ENCODE measurements around the gene MEGF11.

MEGF11 gene

DNA sequence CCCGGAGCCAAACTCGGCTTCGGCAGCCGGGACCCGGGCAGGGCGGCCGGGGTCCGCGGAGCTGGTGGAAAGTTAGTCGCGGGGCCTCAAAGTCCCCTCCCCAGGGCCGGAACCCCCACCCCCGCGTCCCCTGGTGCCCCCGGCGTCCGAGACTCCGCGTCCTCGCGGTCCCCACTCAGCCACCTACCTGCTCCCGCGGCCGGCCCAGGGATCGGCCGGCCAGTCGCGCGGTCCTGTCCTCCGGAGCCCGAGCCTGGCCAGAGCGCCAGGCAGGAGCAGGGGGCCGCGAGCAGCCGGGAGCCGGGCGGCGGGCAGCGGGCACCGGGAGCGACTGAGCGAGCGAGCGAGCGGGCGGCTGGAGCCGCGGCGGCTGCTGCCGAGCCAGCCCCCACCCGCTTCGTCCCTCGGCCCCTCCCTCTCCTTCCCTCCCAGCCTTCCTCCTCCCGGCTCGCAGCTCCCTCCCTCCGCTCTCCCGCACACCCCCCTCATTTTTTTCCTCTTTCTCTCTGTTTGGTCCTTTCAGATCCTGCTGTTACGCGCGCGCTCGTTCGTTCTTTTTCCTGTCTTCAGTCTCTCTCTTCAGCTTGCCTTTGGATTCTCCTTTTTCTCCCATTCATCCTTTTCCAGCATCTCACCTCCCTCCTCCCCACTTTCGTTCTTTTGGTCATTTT is at the start of gene MEGF11:
MEGF11 (minus strand) TSS at position 333 of the 671 bp plus-strand sequence. CDS start 125,347 bp downstream, outside the sequence.
- DNase-seq, result peak; percentile 29

DNA sequence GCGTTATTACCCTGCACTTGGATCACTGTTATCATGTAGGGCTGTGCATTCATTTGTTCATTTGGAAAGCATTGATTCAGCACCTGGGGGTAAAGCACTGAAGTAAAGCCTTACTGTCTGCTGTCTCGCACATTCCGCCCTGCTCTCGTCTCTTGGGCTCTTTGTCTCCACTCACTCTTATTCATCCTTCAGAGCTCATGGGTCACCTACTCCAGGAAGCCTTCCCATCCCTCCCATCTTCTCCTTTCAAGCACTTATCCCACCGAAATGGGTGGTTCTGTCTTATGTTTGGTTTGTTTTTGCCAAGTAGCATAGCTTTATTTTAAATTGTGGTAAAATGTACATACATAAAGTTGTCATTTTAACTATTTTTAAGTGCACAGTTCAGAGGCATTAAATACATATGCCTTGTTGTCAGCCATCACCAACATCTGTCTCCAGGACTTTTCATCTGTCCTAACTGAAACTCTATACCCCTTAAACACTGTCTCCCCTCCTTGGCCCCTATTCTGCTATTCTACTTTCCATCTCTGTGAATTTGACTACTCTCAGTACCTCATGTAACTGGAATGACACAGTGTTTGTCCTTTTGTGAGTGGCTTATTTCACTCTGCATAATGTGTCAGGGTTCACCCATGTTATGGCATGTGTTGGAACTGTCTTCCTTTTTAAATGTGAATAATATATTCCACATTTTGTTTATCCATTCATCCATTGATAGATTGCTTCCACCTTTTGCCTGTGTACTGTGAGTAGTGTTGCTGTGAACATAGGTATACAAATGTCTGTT is 49.1 kb upstream of the MEGF11 start:
- no peak for DNase-seq

DNA sequence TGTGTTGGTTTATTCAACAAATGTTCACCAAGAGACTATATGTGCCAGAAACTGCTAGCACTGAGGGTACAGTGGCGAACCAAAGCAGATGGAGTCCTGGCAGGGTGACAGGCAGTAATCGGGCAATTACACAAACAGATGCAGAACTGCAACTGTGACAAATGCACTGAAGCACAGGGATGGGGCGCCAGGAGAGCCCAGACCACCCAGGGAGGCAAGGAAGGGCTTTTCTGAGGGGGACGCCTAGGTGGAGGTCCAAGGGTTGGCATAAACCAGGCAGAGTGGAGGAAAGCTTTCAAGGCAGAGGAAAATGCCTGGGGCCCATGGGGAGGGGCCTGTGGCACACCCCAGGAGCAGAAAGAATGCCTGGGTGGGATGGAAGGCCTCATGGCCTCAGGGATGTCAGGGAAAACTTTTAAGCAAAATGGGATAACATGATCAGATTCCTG is 45.3 kb upstream of the MEGF11 start:
- no peak for DNase-seq

DNA sequence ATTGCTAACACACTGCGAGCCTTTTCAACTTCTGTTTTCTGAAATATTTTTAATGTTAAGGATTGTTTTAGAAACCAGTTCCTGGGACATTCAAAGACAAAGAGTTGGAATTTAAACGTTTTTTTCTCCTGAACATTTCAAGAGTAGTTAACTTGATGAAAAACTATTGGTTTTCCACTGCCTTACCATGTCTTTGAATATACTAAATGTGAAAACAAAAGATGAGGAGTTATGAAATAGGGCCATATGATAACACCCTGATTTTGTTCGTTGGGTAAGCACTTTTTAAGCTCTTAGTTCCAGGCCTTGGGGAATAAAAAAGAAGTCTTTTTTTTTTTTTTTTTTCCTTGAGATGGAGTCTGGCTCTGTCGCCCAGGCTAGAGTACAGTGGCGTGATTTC is 42.6 kb upstream of the MEGF11 start:
- no peak for DNase-seq

DNA sequence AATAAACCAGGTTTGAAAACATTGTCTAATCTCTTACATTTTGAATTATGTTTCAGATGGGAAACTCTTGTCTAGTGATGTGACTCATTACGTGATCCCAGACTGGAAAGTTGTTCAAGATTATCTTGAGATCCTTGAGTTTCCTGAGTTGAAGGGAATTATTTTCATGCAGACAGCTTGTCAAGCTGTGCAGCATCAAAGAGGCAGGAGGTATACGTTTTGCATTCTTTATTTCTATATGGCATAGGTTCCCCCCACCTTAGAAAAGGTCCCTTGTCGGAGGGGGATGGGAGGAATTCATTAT is 41.3 kb upstream of the MEGF11 start:
- DNase-seq, result peak; percentile 52

DNA sequence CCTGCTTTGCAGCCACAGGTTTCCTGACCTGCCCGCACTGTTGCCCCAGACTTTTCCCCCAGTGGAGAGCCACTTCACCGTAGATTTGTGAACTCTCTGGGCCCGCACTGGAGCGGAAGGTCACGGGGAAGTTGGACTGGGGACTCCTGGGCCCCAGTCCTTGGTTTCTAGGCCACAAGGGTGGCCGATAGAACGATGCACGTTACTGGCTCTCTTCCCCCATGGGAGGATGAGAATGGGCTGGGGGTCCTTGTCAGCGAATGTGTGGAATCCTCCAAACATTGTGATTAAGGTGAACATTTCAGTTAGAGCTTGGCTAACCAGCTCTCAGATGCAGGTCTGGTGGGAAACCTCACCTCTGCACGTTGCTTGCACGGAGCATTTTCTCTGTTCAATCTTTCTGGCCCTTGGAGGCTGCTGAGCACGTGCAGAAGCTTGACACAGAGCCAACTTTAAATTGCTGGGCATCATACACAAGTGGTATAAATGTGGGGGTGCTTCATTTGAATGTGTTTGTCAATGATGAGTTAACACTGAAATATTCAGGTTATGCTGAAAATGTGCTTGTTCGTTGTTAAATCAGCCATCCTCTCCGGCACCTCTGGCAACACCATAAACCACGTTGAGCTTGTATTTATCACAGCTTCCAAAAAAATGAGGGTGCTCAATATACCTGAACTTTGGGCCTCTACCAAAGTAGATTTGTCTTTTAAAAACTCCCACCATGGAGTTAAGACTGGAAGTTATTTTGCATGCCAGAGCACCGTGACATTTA is 40.8 kb upstream of the MEGF11 start:
- peak; percentile 52 for DNase-seq

DNA sequence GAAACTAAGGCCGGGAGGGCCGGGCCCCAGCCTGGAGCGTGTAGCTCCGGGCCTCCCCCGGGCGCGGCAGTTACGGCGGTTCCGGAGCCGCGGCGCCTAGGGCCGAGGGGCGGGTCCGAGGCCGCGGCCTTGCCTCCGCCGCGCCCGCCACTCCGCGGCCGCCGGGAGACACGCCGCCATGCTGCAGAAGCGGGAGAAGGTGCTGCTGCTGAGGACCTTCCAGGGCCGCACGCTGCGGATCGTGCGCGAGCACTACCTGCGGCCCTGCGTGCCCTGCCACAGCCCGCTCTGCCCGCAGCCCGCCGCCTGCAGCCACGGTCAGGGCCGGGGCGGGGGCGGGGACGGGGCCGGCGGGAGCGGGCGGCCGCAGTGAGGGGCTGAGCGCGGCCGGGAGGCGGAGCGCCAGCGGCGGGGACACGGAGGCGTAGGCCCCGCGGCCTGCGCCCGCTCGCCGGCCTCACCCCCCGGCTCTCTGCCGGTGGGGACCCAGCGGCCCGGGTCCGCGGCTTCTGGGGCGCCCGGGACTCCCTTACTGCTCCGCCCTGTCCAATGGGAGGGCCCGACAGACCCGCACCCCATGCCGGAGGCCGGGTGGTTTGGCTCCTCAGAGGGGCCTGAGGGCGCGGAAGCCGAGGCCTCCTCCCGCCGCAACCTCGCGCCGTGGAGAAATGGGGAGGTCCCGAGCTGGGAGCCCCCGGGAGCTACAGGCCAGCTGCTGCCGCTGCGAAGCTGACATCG is 40.0 kb upstream of the MEGF11 start, which contains the start of gene DIS3L:
DIS3L (plus strand) TSS at position 150 of the 738 bp plus-strand sequence; CDS start at position 179, 29 bp downstream.
- peak; percentile 62 for DNase-seq

DNA sequence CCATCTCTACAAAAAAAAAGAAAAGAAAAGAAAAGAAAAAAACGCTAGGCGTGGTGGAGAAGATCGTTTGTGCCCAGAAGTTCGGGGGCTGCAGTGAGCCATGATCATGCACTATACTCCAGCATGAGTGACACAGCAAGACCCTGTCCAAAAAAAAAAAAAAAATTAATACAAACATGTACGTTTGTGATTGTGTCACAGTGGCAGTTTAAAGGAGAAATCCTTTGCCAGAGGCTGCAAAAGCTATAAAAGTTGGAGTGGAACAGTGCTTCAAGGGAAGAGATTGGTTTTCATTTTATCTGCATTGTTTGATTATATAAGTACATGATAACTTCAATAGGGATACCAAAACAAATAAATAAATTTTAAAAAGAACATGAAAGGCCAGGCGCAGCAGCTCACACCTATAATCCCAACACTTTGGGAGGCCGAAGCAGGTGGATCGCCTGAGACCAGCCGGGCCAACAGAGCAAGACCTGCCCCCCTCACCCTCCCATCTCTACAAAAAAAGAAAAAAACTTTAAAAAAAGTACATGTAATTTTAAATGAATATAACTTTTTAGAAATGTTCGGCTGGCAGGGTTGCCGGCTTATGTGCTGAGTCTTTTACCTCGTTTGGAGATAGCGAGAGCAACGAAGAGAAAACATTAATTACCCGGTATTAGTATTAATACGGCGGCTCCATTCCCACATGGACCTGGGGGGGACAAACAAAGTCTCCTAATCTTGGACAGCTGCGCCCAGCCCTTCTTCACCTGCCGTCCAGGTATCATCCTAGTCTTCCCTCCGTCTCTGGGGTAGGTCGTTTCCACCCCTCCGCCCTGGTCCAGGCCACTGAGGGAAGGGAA is 39.2 kb upstream of the MEGF11 start:
- DNase-seq, result no peak

DNA sequence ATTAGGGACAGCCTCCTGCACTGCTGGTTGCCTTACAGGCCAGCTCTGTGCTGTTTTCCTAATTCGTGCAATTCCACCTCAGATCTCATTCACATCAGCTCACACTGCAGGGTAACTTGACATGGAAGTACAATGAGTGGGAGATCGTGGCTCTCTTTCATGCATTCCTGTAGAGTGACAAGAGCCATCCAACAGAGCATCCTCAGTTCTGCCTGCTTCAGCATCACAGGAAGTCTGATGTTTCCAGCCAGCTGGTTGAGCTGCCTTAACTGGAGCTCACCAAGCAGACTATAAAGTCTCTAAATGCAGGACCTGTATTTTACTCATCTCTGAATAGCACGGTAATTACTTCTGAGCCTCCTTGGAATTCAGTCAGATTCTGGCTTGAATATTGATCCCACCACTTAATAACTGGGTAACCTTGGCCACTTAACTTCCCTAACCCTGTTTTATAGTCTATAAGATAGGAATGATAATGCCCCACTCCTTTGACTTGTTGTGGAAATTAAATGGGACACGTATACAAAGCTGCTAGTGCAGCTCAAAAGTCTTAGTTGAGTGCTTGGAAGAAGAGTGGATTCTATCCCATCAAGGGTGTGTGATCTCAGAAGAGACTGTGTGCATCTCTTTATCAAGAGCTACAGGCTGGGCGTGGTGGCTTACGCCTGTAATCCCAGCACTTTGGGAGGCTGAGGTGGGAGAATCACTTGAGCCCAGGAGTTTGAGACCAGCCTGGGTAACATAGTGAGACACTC is 38.4 kb upstream of the MEGF11 start:
- peak; percentile 3 for DNase-seq

DNA sequence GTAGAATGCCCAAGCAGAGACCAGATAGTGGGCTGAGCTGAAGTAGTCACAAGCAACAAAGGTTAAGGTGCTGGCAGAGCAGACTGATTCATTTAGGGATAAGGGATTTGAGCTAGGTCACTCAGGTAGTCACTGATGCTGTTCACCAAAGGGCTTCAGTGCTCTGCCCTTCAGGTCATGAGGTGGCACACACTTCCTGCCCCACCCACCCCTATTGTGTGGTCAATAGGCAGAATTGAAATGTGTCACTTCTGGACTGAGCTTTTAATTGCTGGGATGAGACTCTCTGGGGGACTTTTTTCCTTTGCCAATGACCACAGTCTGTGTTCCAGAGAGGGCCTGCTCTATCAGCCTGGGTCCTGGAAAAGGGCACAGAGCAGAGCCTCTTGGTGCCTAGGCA is 37.0 kb upstream of the MEGF11 start:
- DNase-seq, result no peak

DNA sequence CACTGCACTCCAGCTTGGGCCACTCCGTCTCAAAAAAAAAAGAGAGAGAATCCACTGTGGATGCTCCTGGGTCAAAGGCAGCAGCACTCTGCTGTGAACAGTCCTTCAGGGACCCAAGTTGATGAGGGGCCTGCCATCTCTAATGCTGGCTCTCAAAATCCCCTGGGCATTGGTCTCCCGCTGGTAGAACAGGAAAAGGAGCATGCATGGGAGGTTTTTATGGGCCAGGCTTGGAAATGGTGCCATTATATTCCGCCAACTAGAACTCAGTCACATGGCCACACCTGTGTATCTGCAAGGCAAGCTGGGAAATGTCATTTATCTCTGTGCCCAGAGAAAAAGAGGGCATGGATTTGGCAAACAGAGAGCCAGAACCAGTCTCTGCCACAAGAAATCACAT is 36.5 kb upstream of the MEGF11 start:
- DNase-seq, result peak; percentile 2

DNA sequence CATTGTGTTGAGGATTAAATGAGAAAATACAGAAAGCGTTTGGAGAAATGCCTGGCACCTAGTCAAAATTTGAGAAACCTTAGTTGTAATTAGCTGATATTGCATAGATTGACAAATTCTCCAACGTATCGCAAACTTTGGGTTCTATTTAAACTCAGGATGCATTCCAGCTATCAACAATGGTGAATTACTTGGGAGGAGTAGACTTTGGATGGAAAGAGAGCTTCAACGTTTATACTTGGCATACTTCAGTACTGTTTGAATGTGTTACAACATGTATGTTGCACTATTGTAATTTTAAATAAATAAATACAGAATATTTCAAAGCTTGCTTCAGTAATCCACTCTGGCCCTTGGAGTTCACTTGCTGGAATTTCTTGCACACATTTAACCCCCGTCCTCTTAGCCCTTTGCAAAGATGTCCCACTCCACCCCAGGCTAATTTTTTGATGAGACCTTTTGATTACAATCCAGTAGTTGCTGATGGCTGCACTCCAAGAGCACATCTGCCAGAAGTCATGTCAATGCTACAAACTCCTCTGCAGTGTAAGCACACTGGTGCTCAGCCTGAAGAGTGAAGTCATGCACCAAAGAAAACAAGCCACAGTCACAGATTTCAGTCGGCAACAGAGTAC is 35.1 kb upstream of the MEGF11 start:
- DNase-seq, result no peak

DNA sequence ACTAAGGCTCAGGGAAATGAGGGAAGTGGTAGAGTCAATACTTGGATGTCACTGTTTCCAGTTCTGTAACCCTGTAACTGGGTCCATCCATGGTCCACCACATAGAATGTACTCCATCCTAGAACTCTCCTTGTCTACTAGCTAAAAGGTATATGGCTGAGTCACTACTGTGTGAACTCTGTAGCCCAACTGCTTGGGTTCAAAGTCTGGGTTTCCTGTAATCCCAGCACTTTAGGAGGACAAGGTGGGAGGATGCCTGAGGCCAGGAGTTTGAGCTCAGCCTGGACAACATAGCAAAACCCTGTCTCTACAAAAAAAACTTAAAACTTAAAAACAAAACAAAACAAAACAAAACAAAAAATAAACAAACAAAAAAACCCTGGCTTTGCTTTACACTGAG is 34.5 kb upstream of the MEGF11 start:
- DNase-seq, result no peak

DNA sequence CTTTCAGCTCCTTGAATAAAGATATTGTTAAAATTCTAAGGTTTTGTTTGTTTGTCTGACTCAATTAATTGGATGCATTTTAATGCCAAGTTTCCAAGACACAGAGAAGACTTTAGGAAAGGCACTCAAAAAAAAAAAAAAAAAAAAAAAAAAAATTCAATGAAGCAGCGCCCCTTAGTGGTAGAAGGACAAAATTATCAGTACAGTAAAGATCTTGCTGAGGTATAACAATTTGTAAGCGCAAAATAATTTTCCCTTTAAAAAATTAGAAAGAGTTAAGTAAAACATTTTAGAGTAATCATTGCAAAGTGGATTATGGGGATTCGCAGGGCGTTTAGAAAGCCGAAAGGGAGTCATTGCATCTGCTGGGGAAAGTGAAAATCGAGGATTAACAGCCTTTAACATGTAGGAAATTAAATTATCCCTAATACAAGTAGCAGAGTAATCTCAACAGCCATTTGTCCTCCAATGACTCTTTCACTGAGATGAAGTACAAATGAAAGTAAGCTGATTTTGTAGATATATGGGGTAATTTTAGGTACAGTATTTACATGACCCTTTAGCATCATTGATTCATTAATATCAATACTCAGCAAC is 34.0 kb upstream of the MEGF11 start:
- no peak for DNase-seq

DNA sequence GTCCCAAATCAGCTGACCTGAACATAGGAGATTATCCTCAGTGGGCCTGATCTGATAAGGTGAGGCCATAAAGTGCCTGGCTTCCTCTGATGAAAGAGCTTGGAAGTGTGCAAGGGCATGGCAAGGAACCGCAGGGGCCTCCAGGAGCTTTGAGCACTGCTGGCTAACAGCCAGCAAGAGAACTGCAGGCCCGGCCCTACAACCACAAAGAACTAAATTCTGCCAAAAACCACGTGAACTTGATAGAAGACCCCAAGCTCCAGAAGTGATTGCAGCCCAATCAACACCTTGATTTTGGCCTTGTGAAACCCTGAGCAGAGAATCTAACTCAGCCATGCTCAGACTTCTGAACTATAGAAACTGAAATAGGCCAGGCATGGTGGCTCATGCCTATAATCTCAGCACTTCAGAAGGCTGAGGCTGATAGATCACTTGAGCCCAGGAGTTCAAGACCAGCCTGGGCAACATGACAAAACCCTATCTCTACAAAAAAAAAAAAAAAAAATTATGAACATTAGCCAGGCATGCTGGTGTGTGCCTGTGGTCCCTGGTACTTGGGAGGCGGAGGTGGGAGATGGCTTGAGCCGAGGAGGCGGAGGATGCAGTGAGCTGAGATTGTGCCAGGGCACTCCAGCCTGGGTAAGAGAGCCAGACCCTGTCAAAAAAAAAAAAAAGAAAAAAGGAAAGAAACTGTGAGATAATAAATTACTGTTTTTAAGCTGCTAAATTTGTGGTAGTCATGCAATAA is 32.2 kb upstream of the MEGF11 start:
- DNase-seq, result no peak

DNA sequence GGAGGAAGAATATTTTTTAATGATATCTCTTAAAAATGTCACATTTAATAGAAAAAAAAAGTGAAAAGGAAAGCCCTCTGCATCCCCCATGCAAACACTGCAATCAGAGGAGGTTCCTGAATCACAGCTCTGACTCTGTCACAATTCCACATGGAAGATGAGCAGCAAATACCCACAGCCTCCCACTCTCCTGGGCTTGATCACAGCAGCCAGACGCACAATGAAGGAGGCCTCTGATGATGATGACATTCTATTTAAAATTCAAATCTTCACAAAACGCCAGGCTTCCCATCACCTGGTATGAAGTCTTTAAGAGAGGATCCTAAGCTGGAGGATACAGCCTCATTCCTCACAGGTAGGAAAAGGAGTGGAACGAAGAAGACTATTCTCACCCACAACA is 30.7 kb upstream of the MEGF11 start:
- DNase-seq, result no peak

DNA sequence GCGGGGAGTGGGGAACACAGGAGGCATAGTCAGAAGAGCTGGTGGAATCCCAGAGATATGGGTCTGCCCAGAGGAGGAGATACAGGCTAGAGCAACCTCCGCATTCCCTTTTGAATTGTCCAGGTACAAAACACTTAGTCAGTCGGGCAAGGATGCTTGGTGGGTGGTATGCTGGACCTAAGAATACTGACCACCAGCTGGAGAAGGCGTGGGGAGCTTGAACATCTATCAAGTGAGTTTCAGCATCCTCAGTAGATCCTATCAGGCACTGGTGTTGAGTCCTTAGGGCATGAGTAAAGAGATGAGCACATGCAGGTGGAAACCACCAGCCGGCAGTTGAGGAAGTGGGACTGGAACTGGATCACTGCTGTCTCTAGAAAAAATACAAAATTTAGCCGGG is 25.1 kb upstream of the MEGF11 start:
- no peak for DNase-seq

DNA sequence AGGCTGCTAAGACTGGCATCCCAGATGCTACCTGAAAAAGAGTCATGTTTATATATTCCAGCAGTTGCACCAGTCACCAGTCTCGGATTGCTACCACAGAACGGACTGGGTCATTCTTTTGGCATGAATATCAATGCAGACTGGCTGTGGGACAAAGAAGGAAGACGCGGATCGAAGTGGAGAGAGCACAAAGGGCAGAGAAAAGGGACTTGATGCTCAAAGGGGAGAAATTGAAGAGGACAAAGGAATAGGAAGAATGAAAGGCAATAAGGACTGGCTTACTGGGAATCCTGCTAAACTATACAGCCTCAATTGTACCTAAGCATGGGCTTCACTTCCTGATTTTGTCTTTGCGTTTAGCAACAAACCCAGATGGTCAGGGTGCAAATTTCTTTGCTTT is 24.5 kb upstream of the MEGF11 start:
- no peak for DNase-seq

DNA sequence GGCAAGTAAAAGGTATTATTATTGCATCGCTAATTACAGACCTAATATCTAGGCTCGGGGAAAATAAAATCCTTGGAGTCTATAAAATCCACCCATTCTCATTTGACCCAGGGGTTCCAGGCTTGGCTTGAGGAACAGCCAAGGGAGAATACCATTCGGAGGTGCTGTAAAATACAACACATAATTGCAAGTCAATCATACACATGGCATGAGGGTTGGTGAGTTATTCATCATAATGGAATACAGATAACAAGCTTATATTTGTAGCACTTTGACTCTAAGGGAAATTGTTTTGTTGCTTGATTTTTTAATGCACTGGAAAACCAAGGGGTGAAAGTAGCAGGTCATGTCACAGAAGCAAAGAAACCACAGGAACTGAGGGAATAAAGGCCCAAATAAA is 23.0 kb upstream of the MEGF11 start:
- no peak for DNase-seq

DNA sequence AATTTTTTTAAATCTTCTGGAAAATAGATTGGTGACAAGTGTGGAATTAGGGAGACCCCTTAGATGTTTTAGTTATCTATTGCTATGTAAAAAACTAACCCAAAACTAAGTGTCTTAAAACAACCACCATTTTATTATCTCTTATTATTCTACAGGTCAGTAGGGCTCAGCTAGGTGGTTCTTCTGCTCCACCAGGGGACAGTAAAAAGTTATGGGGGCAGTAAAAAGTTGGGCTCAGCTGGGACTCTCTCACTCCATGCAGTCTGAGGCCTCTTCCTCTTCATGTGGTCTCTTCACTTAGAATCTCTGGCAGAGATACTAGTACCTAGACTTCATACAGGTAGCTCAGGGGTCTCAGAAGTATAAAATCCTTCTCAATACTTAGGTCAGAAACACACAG is 21.8 kb upstream of the MEGF11 start:
- no peak for DNase-seq
